Measurements from ENCODE around the gene INPPL1.

The INPPL1 gene

GRCh38 chr11:72278905-72279304 lies 54.3 kb downstream of the INPPL1 start:
- Histone ChIP-seq H3K9me2 (replicated peaks; ENCODE audit: insufficient read depth, low read length) (no peaks in the 10 kb centered on the region), H3K79me2 (ENCODE audit: low read length) (no peaks in the 10 kb centered on the region), H3K9me3 (replicated peaks; ENCODE audit: insufficient read depth, low read length) (no peaks in the 10 kb centered on the region), H3K27me3 (replicated peaks; ENCODE audit: insufficient read depth, low read length) (no peaks in the 10 kb centered on the region), H3K36me3 (replicated peaks; ENCODE audit: insufficient read depth, low read length) (no peaks in the 10 kb centered on the region), H3F3A (ENCODE audit: insufficient read depth, low read length) (peaks cover under 1% of the 10 kb centered on the region; the same call in 1 of the 2 replicates), H3K9ac (ENCODE audit: low read length) (no peak overlapping the region), H3K27ac (ENCODE audit: low read length) (no peak overlapping the region), H3K4me2 (ENCODE audit: low read depth, low read length) (no peak overlapping the region), H4K20me1 (ENCODE audit: insufficient read depth, low read length) (no peaks in the 10 kb centered on the region), H3K4me3 (ENCODE audit: low read length) (no peak overlapping the region), H2AFZ (ENCODE audit: low read length) (no peak overlapping the region), H3K4me1 (ENCODE audit: low read length) (peaks cover under 1% of the 10 kb centered on the region)
- no peak for TF ChIP-seq CTCF (IDR thresholded peaks at IDR 0.05; ENCODE audit: low read length)
- no peak for TF ChIP-seq EZH2phosphoT487 (IDR thresholded peaks at IDR 0.05; ENCODE audit: low read length)
- no peak for TF ChIP-seq EZH2 (optimal IDR thresholded peaks at IDR 0.05; ENCODE audit: low read depth, low read length)
- DNase-seq: no peak

GRCh38 chr11:72280037-72280436 lies 55.5 kb downstream of the INPPL1 start:
- Histone ChIP-seq H3K36me3 (replicated peaks; ENCODE audit: insufficient read depth, low read length) (no peaks in the 10 kb centered on the region), H3K9me2 (replicated peaks; ENCODE audit: insufficient read depth, low read length) (no peaks in the 10 kb centered on the region), H3K27ac (ENCODE audit: low read length) (no peak overlapping the region), H3K79me2 (ENCODE audit: low read length) (no peaks in the 10 kb centered on the region), H2AFZ (ENCODE audit: low read length) (no peak overlapping the region), H3K4me3 (ENCODE audit: low read length) (no peak overlapping the region), H3K4me1 (ENCODE audit: low read length) (no peaks in the 10 kb centered on the region), H3K27me3 (replicated peaks; ENCODE audit: insufficient read depth, low read length) (no peaks in the 10 kb centered on the region), H3K9me3 (replicated peaks; ENCODE audit: insufficient read depth, low read length) (no peaks in the 10 kb centered on the region), H3F3A (ENCODE audit: insufficient read depth, low read length) (no peaks in the 10 kb centered on the region), H3K9ac (ENCODE audit: low read length) (no peak overlapping the region), H4K20me1 (ENCODE audit: insufficient read depth, low read length) (no peaks in the 10 kb centered on the region), H3K4me2 (ENCODE audit: low read depth, low read length) (no peak overlapping the region)
- no peak for TF ChIP-seq CTCF (IDR thresholded peaks at IDR 0.05; ENCODE audit: low read length)
- no peak for TF ChIP-seq EZH2 (optimal IDR thresholded peaks at IDR 0.05; ENCODE audit: low read depth, low read length)
- no peak for TF ChIP-seq EZH2phosphoT487 (IDR thresholded peaks at IDR 0.05; ENCODE audit: low read length)
- DNase-seq: no peak

- Histone ChIP-seq H3K27me3 (replicated peaks; ENCODE audit: insufficient read depth, low read length) (no peaks in the 10 kb centered on the region), H3F3A (ENCODE audit: insufficient read depth, low read length) (no peaks in the 10 kb centered on the region), H3K4me3 (ENCODE audit: low read length) (no peak overlapping the region), H2AFZ (ENCODE audit: low read length) (no peak overlapping the region), H3K4me2 (ENCODE audit: low read depth, low read length) (no peak overlapping the region), H3K4me1 (ENCODE audit: low read length) (no peaks in the 10 kb centered on the region), H3K27ac (ENCODE audit: low read length) (no peak overlapping the region), H3K9ac (ENCODE audit: low read length) (no peak overlapping the region), H3K9me2 (replicated peaks; ENCODE audit: insufficient read depth, low read length) (no peaks in the 10 kb centered on the region), H3K9me3 (replicated peaks; ENCODE audit: insufficient read depth, low read length) (no peaks in the 10 kb centered on the region), H3K36me3 (replicated peaks; ENCODE audit: insufficient read depth, low read length) (no peaks in the 10 kb centered on the region), H3K79me2 (ENCODE audit: low read length) (no peaks in the 10 kb centered on the region), H4K20me1 (ENCODE audit: insufficient read depth, low read length) (no peaks in the 10 kb centered on the region)
- no peak for DNase-seq
- no peak for TF ChIP-seq CTCF (IDR thresholded peaks at IDR 0.05; ENCODE audit: low read length)
- no peak for TF ChIP-seq EZH2phosphoT487 (IDR thresholded peaks at IDR 0.05; ENCODE audit: low read length)
- no peak for TF ChIP-seq EZH2 (optimal IDR thresholded peaks at IDR 0.05; ENCODE audit: low read depth, low read length)
Observed at GRCh38 chr11:72280726-72281315, 56.3 kb downstream of the INPPL1 start.

Measured in MM.1S (cell line).